H1 (cell line): ENCODE measurements around the gene FHAD1. TPM values are rescaled to one million over a fixed set of nuclear protein-coding genes. Genes with fewer than 3 reads are reported as not detected.

Source experiments
- ATF3 ChIP-seq: IDR thresholded peaks from 2 replicates; pipeline ENCODE4 v1.6.1; 2011; ENCODE audit warnings: low read depth, mild to moderate bottlenecking, low read length; ENCODE audit not compliant: insufficient read depth
- BCL11A ChIP-seq, 2 experiments: IDR thresholded peaks; one replicate each; pipeline ENCODE4 v1.6.1; 2011; ENCODE audit warnings: low read depth in 2 of 2, low read length in 2 of 2, mild to moderate bottlenecking in 2 of 2
- CEBPB ChIP-seq: IDR thresholded peaks from 2 replicates; pipeline ENCODE4 v1.6.1; 2012; ENCODE audit warnings: low read depth, low read length
- CHD7 ChIP-seq: fragments of 300-600 bp; sonication (generic); IDR thresholded peaks from 2 replicates; pipeline ENCODE4 v1.7.1; 2012; ENCODE audit warnings: low read length, moderate library complexity, mild to moderate bottlenecking, inconsistent platforms; ENCODE audit not compliant: insufficient replicate concordance
- KDM5A ChIP-seq: fragments of 200-600 bp; IDR thresholded peaks from 2 replicates; pipeline ENCODE4 v1.7.1; 2012; ENCODE audit warnings: mild to moderate bottlenecking, low read length, inconsistent platforms, mixed read lengths
- PHF8 ChIP-seq: fragments of 200-600 bp; sonication (generic); conservative IDR thresholded peaks from 2 replicates; pipeline ENCODE4 v1.7.1; 2012; ENCODE audit warnings: low read depth, mild to moderate bottlenecking, inconsistent platforms, low read length, moderate library complexity
- TBP ChIP-seq: IDR thresholded peaks from 2 replicates; pipeline ENCODE4 v1.6.1; 2011; ENCODE audit warnings: low read depth, low read length, improper control_type of control experiment
- ZNF274 ChIP-seq: IDR thresholded peaks from 2 replicates; pipeline ENCODE4 v1.7.0; 2012; ENCODE audit warnings: low read length, borderline replicate concordance; ENCODE audit errors: extremely low read depth
- polyA plus RNA-seq, 7 experiments: library from polyadenylated mRNA; depleted of rRNA in 3 of 7; stranded (reverse) in 5 of 7; unstranded in 2 of 7; fragments of >200 nt in 5 of 7; fragments of 200-250 nt in 2 of 7; gene quantifications; 1 replicate in 5 of 7; 2 replicates in 1 of 7; 4 replicates in 1 of 7; pipeline versions ENCODE4 v1.2.1 to v1.2.3, GENCODE V29; 2011 to 2013; ENCODE audit warnings: missing spikeins in 2 of 7, mixed read lengths in 2 of 7
- total RNA-seq: library from RNA; stranded (reverse); fragmentation: NEBNext Ultra II Directional; extraction: Animal tissue kit (Norgen Biotek cat#: 25700); gene quantifications from 2 replicates; pipeline ENCODE4 v1.2.1, GENCODE V29; 2021

The FHAD1 gene
- total and polyA plus RNA-seq, 2 of the 8 experiments (the other 6 are each of a cell fraction or from before 2014, with no cell fraction given), result 0.39 to 0.69 TPM

GRCh38 chr1:15330028-15330427 is 83.0 kb downstream of the FHAD1 start (continued):
- TF ChIP-seq ATF3, result no peak
- TF ChIP-seq BCL11A (IDR thresholded peaks at IDR 0.05; ENCODE audit: low read depth in 2 of 2, low read length in 2 of 2), result no peak
- no peak for TF ChIP-seq CHD7
- no peak for TF ChIP-seq TBP
- TF ChIP-seq PHF8, result no peak
- TF ChIP-seq CEBPB, result no peak
- TF ChIP-seq ZNF274, result no peak
- TF ChIP-seq KDM5A, result no peak
- TF ChIP-seq, all 59 proteins: peak for 0
